NT2/D1 (cell line): ENCODE measurements around the gene MRPL36.

ENCODE experiments used
- DNase-seq: peaks from one replicate; pipeline ENCODE4 v3.0.0-alpha.2; 2011; ENCODE audit warnings: low read depth, low spot score
- H3K27me3 ChIP-seq: 2 replicates; pipeline ENCODE4 v1.6.0; 2011; ENCODE audit warnings: mild to moderate bottlenecking; ENCODE audit not compliant: insufficient read length, insufficient read depth
- H3K36me3 ChIP-seq: 2 replicates; pipeline ENCODE4 v1.6.1; 2011; ENCODE audit warnings: mild to moderate bottlenecking, low read length, mixed read lengths; ENCODE audit not compliant: insufficient read depth, insufficient read length
- H3K4me1 ChIP-seq: 2 replicates; pipeline ENCODE4 v1.5.1; 2011; ENCODE audit not compliant: insufficient read depth, insufficient read length
- H3K4me3 ChIP-seq: 2 replicates; pipeline ENCODE4 v1.5.1; 2011; ENCODE audit warnings: low read depth; ENCODE audit not compliant: insufficient read length
- H3K9ac ChIP-seq: 2 replicates; pipeline ENCODE4 v1.6.0; 2011; ENCODE audit warnings: low read depth; ENCODE audit not compliant: insufficient read length
- H3K9me3 ChIP-seq: 2 replicates; pipeline ENCODE4 v1.5.1; 2011; ENCODE audit warnings: mild to moderate bottlenecking, low read length; ENCODE audit not compliant: insufficient read depth
- SUZ12 ChIP-seq: IDR thresholded peaks from 2 replicates; pipeline ENCODE4 v1.6.1; 2011; ENCODE audit not compliant: insufficient read length, insufficient read depth; ENCODE audit errors: extremely low read depth
- YY1 ChIP-seq: IDR thresholded peaks from 2 replicates; pipeline ENCODE4 v1.6.1; 2011; ENCODE audit not compliant: insufficient read length, insufficient read depth
- ZNF274 ChIP-seq: IDR thresholded peaks from 2 replicates; pipeline ENCODE4 v1.6.1; 2011; ENCODE audit warnings: mild to moderate bottlenecking, low read depth, low read length

MRPL36 gene

GRCh38 chr5:1796371-1797102, 3.1 kb downstream of the MRPL36 start:
- Histone ChIP-seq H3K27me3 (no peaks in the 10 kb centered on the region), H3K9ac (no peak overlapping the region), H3K9me3 (no peaks in the 10 kb centered on the region), H3K4me3 (no peak overlapping the region), H3K36me3 (peaks cover 44% of the 10 kb centered on the region), H3K4me1 (peaks cover 11% of the 10 kb centered on the region)
- TF ChIP-seq SUZ12 = no peak
- no peak for TF ChIP-seq YY1
- no peak for TF ChIP-seq ZNF274
- no peak for DNase-seq

- H3K4me1 ChIP-seq = peaks cover 11% of the 10 kb centered on the region
- TF ChIP-seq YY1 (no peak), SUZ12 (no peak), ZNF274 (no peak)
- H3K9me3 ChIP-seq = no peaks in the 10 kb centered on the region
- DNase-seq = no peak
- peaks cover 44% of the 10 kb centered on the region for H3K36me3 ChIP-seq
- no peak overlapping the region for H3K9ac ChIP-seq
- no peak overlapping the region for H3K4me3 ChIP-seq
- H3K27me3 ChIP-seq = no peaks in the 10 kb centered on the region
Observed at GRCh38 chr5:1795931-1796330, 3.7 kb downstream of the MRPL36 start.

- peaks cover 11% of the 10 kb centered on the region for H3K4me1 ChIP-seq
- H3K36me3 ChIP-seq = peaks cover 44% of the 10 kb centered on the region
- DNase-seq = no peak
- no peaks in the 10 kb centered on the region for H3K9me3 ChIP-seq
- no peak overlapping the region for H3K4me3 ChIP-seq
- no peak overlapping the region for H3K9ac ChIP-seq
- H3K27me3 ChIP-seq = no peaks in the 10 kb centered on the region
- TF ChIP-seq SUZ12 (no peak), ZNF274 (no peak), YY1 (no peak)
Observed at GRCh38 chr5:1795506-1795905, 4.1 kb downstream of the MRPL36 start.

GRCh38 chr5:1794901-1795290, 4.7 kb downstream of the MRPL36 start:
- H3K27me3 ChIP-seq = no peaks in the 10 kb centered on the region
- H3K9me3 ChIP-seq = no peaks in the 10 kb centered on the region
- no peak overlapping the region for H3K9ac ChIP-seq
- peaks cover 11% of the 10 kb centered on the region for H3K4me1 ChIP-seq
- H3K36me3 ChIP-seq = peaks cover 44% of the 10 kb centered on the region
- H3K4me3 ChIP-seq = no peak overlapping the region
- TF ChIP-seq SUZ12 (no peak), YY1 (no peak), ZNF274 (no peak)
- no peak for DNase-seq

GRCh38 chr5:1793966-1794900, 5.4 kb downstream of the MRPL36 start:
- no peaks in the 10 kb centered on the region for H3K9me3 ChIP-seq
- DNase-seq = no peak
- TF ChIP-seq ZNF274 = no peak
- TF ChIP-seq YY1 = no peak
- no peak for TF ChIP-seq SUZ12
- H3K9ac ChIP-seq = no peak overlapping the region
- H3K4me1 ChIP-seq = peaks cover 11% of the 10 kb centered on the region
- no peak overlapping the region for H3K4me3 ChIP-seq
- peaks cover 44% of the 10 kb centered on the region for H3K36me3 ChIP-seq
- no peaks in the 10 kb centered on the region for H3K27me3 ChIP-seq

GRCh38 chr5:1793301-1793740, 6.3 kb downstream of the MRPL36 start:
- no peaks in the 10 kb centered on the region for H3K9me3 ChIP-seq
- peaks cover 11% of the 10 kb centered on the region for H3K4me1 ChIP-seq
- H3K36me3 ChIP-seq = peaks cover 37% of the 10 kb centered on the region
- TF ChIP-seq SUZ12 = no peak
- TF ChIP-seq YY1 = no peak
- no peak for TF ChIP-seq ZNF274
- no peak overlapping the region for H3K9ac ChIP-seq
- no peak overlapping the region for H3K4me3 ChIP-seq
- no peak for DNase-seq
- no peaks in the 10 kb centered on the region for H3K27me3 ChIP-seq

- no peaks in the 10 kb centered on the region for H3K27me3 ChIP-seq
- DNase-seq = no peak
- H3K36me3 ChIP-seq = peaks cover 32% of the 10 kb centered on the region
- H3K9ac ChIP-seq = no peak overlapping the region
- no peak overlapping the region for H3K4me3 ChIP-seq
- H3K9me3 ChIP-seq = no peaks in the 10 kb centered on the region
- H3K4me1 ChIP-seq = peaks cover 8% of the 10 kb centered on the region
- TF ChIP-seq SUZ12 (no peak), ZNF274 (no peak), YY1 (no peak)
Observed at GRCh38 chr5:1792842-1793266, 6.8 kb downstream of the MRPL36 start.
